WTC11 (cell line): ENCODE results near the gene TRIP10. TPM values are rescaled to one million over a fixed set of nuclear protein-coding genes. Genes with fewer than 3 reads are reported as not detected.

Experiments
- ATAC-seq: fragments of 200-7000 bp; cut with Tn5 transposase; 2 replicates; pipeline ENCODE4 v1.10.0; 2021; ENCODE audit warnings: mild to moderate bottlenecking, moderate library complexity
- CTCF ChIA-PET: fragments of 300-600 bp; sonication (Branson Sonifier 250); formaldehyde crosslinking; loops from one replicate; lab custom pipeline; 2021; ENCODE audit warnings: antibody characterized with exemption; lab: Charles Lee
- POLR2A ChIA-PET: fragments of 350-600 bp; sonication (Branson Sonifier 250); formaldehyde crosslinking; loops from one replicate; lab custom pipeline; 2021; ENCODE audit warnings: antibody characterized with exemption; lab: Charles Lee
- DNase-seq: peaks from one replicate; pipeline ENCODE4 v3.0.0; 2021; ENCODE audit warnings: low spot score
- H3K27ac Mint-ChIP-seq: 2 replicates; pipeline ENCODE4 v1.8.0; 2021; ENCODE audit warnings: mixed read lengths
- H3K27me3 Mint-ChIP-seq: 2 replicates; pipeline ENCODE4 v1.8.0; 2021; ENCODE audit warnings: low read depth, mild to moderate bottlenecking, moderate library complexity, mixed read lengths
- H3K36me3 Mint-ChIP-seq: 2 replicates; pipeline ENCODE4 v1.8.0; 2021; ENCODE audit warnings: mixed read lengths
- H3K4me1 Mint-ChIP-seq: 2 replicates; pipeline ENCODE4 v1.8.0; 2022; ENCODE audit warnings: mixed read lengths
- H3K4me3 Mint-ChIP-seq: 2 replicates; pipeline ENCODE4 v1.8.0; 2021; ENCODE audit warnings: mild to moderate bottlenecking, moderate library complexity, mixed read lengths
- H3K9me3 Mint-ChIP-seq: 2 replicates; pipeline ENCODE4 v1.8.0; 2021; ENCODE audit warnings: mixed read lengths
- ARID4B ChIP-seq: sonication (generic); formaldehyde crosslinking; IDR thresholded peaks from 2 replicates; pipeline ENCODE4 v1.8.0; 2023; ENCODE audit warnings: missing genetic modification reagents, mild to moderate bottlenecking, borderline replicate concordance
- E2F1 ChIP-seq: sonication (generic); formaldehyde crosslinking; IDR thresholded peaks from 2 replicates; pipeline ENCODE4 v1.8.0; 2022; ENCODE audit warnings: mild to moderate bottlenecking, missing genetic modification reagents
- FOXK1 ChIP-seq: sonication (generic); formaldehyde crosslinking; IDR thresholded peaks from 2 replicates; pipeline ENCODE4 v1.8.0; 2022; ENCODE audit warnings: mild to moderate bottlenecking, moderate library complexity, missing genetic modification reagents
- HMGA2 ChIP-seq: fragments of 250-450 bp; sonication (Bioruptor Pico); IDR thresholded peaks from 2 replicates; pipeline ENCODE4 v1.4.0; 2021; ENCODE audit warnings: mild to moderate bottlenecking, moderate library complexity
- MAX ChIP-seq: sonication (generic); formaldehyde crosslinking; IDR thresholded peaks from 2 replicates; pipeline ENCODE4 v1.8.0; 2022; ENCODE audit warnings: mild to moderate bottlenecking, missing genetic modification reagents
- SP1 ChIP-seq: sonication (generic); formaldehyde crosslinking; conservative IDR thresholded peaks from 2 replicates; pipeline ENCODE4 v1.8.1; 2022; ENCODE audit warnings: missing genetic modification reagents
- TEAD1 ChIP-seq: sonication (generic); formaldehyde crosslinking; IDR thresholded peaks from 2 replicates; pipeline ENCODE4 v1.8.0; 2022; ENCODE audit warnings: mild to moderate bottlenecking, missing genetic modification reagents
- TEAD4 ChIP-seq: sonication (generic); formaldehyde crosslinking; IDR thresholded peaks from 2 replicates; pipeline ENCODE4 v1.8.0; 2022; ENCODE audit warnings: mild to moderate bottlenecking, missing genetic modification reagents
- ZNF532 ChIP-seq: fragments of 250-450 bp; sonication (Bioruptor Pico); IDR thresholded peaks from 2 replicates; pipeline ENCODE4 v1.9.0; 2021; ENCODE audit warnings: mild to moderate bottlenecking, borderline replicate concordance
- total RNA-seq: library from RNA; stranded (reverse); gene quantifications from 3 replicates; pipeline ENCODE4 v1.2.3, GENCODE V29; 2021

TRIP10 gene
- total RNA-seq, 1 experiment from 2014 or later, result 76.6 TPM

GRCh38 chr19:6765738-6766356 is 26.4 kb downstream of the TRIP10 start:
- POLR2A ChIA-PET, result interaction anchor here (1.1 to 4.5 kb wide), 3 partner anchors 13 to 341 kb away, joined by 4 to 40 read pairs (median 19); partner anchors contain the start of genes GPR108 and KHSRP
- peak; percentile 90 for DNase-seq

More at GRCh38 chr19:6765738-6766356, 26.4 kb downstream of the TRIP10 start:
- Mint-ChIP-seq H3K36me3 (peaks cover 9% of the 10 kb centered on the region), H3K4me1 (peaks cover 17% of the 10 kb centered on the region), H3K27me3 (no peaks in the 10 kb centered on the region; the same call in 1 of the 2 replicates), H3K4me3 (peak overlapping the region; percentile 89), H3K9me3 (peaks cover 4% of the 10 kb centered on the region; the same call in 1 of the 2 replicates), H3K27ac (peak overlapping the region; percentile 100)
- CTCF ChIA-PET, result interaction anchor here (0.5 to 4.0 kb wide), 6 partner anchors 12 to 198 kb away, joined by 3 to 26 read pairs (median 4); partner anchors contain the start of gene TRIP10
- TF ChIP-seq TEAD4, result 0 out of 2 replicates have a peak, but pooled peaks have one; percentile 81
- TF ChIP-seq SP1 (CRISPR knock-in tag), result peak; percentile 68; the same call in 1 of the 2 replicates
- TF ChIP-seq TEAD1, result peak; percentile 94; the same call in 1 of the 2 replicates
- 0 out of 2 replicates have a peak, but pooled peaks have one; percentile 38 for TF ChIP-seq ARID4B (CRISPR knock-in tag)
- no peak for TF ChIP-seq ZNF532
- no peak for TF ChIP-seq E2F1
- no peak for TF ChIP-seq HMGA2 (CRISPR knock-in tag)
- TF ChIP-seq MAX (CRISPR knock-in tag), result 0 out of 2 replicates have a peak, but pooled peaks have one; percentile 44
- 0 out of 2 replicates have a peak, but pooled peaks have one; percentile 52 for TF ChIP-seq FOXK1
- ATAC-seq, result peak; percentile 63
